Muscle layer of duodenum (tissue), 2 donors: ENCODE measurements around the gene PANX1.

Experiments
- H3K27ac ChIP-seq: one replicate; pipeline ENCODE4 v1.7.0; 2013; ENCODE audit warnings: mild to moderate bottlenecking, low read length
- H3K27me3 ChIP-seq: one replicate; pipeline ENCODE4 v1.7.0; 2013; ENCODE audit warnings: low read depth, mild to moderate bottlenecking, control low read depth, low read length
- H3K36me3 ChIP-seq, 2 donors: one replicate each; pipeline ENCODE4 v1.7.0; 2013; ENCODE audit warnings: low read length in 2 of 2, control low read depth in 1 of 2, mild to moderate bottlenecking in 1 of 2; ENCODE audit not compliant: insufficient read depth in 2 of 2, control insufficient read depth in 1 of 2
- H3K4me1 ChIP-seq, 2 donors: one replicate each; pipeline ENCODE4 v1.7.0; 2013; ENCODE audit warnings: low read length in 2 of 2, mild to moderate bottlenecking in 2 of 2, control low read depth in 1 of 2, moderate library complexity in 1 of 2; ENCODE audit not compliant: insufficient read depth in 2 of 2, control insufficient read depth in 1 of 2
- H3K4me3 ChIP-seq, 2 donors: one replicate each; pipeline ENCODE4 v1.7.0; 2013; ENCODE audit warnings: low read length in 2 of 2, low read depth in 1 of 2, mild to moderate bottlenecking in 1 of 2
- H3K9me3 ChIP-seq, 2 donors: one replicate each; pipeline ENCODE4 v1.7.0; 2013; ENCODE audit warnings: low read length in 2 of 2, control low read depth in 1 of 2, mild to moderate bottlenecking in 1 of 2; ENCODE audit not compliant: control insufficient read depth in 1 of 2
- donor health status: healthy.

The PANX1 gene

GRCh38 chr11:94141511-94142307 is 13.1 kb downstream of the PANX1 start:
- Histone ChIP-seq H3K4me1 (peaks cover 6 to 20% of the 10 kb centered on the region in 2 donors), H3K27ac (no peak overlapping the region), H3K36me3 (no peaks in the 10 kb centered on the region), H3K27me3 (no peaks in the 10 kb centered on the region), H3K9me3 (no peaks in the 10 kb centered on the region), H3K4me3 (no peak overlapping the region)

GRCh38 chr11:94142308-94143281 is 14.0 kb downstream of the PANX1 start:
- Histone ChIP-seq H3K27ac (no peak overlapping the region), H3K4me1 (peaks cover 6 to 20% of the 10 kb centered on the region in 2 donors)

GRCh38 chr11:94144216-94144615 is 15.6 kb downstream of the PANX1 start:
- Histone ChIP-seq H3K27me3 (no peaks in the 10 kb centered on the region), H3K27ac (no peak overlapping the region), H3K4me1 (peaks cover 6 to 25% of the 10 kb centered on the region in 2 donors), H3K9me3 (no peaks in the 10 kb centered on the region), H3K4me3 (no peak overlapping the region), H3K36me3 (no peaks in the 10 kb centered on the region)

More at GRCh38 chr11:94142308-94143281, 14.0 kb downstream of the PANX1 start:
- Histone ChIP-seq H3K27me3 (no peaks in the 10 kb centered on the region), H3K9me3 (no peaks in the 10 kb centered on the region), H3K36me3 (no peaks in the 10 kb centered on the region), H3K4me3 (no peak overlapping the region)

- H3K27ac ChIP-seq = no peak overlapping the region
- H3K9me3 ChIP-seq = no peaks in the 10 kb centered on the region
- H3K27me3 ChIP-seq = no peaks in the 10 kb centered on the region
- peaks cover 6 to 25% of the 10 kb centered on the region in 2 donors for H3K4me1 ChIP-seq
- H3K4me3 ChIP-seq = no peak overlapping the region
- H3K36me3 ChIP-seq = no peaks in the 10 kb centered on the region
These were observed 16.0 kb downstream of the PANX1 start for GRCh38 chr11:94144664-94145063.

DNA sequence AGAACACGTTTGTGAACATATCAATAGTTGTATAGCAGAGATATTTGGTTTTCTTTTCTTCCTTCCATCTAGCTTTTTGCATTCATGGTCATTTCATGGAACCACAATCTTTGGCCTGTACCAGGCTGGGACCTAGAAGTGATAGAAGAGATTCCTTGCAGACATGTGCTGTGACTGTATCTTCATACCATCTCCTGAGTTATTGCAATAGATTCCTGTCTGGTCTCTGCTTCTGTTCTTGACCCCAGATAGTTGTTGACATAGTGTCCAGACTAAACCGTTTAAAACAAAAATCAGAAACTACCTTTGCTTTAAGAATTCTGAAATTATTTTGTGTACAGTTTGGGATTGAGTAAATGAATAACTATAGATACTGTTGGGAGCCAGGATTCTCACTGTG is 16.8 kb downstream of the PANX1 start:
- H3K9me3 ChIP-seq = no peaks in the 10 kb centered on the region
- no peaks in the 10 kb centered on the region for H3K36me3 ChIP-seq
- no peaks in the 10 kb centered on the region for H3K27me3 ChIP-seq
- no peak overlapping the region for H3K4me3 ChIP-seq
- peaks cover 0 to 26% of the 10 kb centered on the region in 2 donors for H3K4me1 ChIP-seq
- no peak overlapping the region for H3K27ac ChIP-seq

DNA sequence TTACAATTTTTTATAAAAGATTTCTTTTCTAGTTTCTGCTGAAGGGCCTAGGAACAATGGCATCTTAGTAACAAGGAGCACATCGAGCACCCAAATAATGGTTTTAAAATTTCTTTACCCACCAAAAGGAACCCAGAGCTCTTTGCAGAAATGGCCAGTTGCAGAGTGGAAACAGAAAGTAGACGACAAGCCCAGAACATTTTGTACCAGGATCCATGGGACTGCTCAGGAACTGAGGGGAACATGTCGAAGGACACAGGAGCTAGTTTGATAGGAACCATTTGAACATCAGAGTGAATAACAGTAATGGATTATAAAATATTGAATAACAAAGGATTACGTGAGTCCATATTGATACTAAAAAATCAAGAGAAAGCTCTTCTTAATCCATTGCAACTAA is 17.3 kb downstream of the PANX1 start:
- Histone ChIP-seq H3K36me3 (no peaks in the 10 kb centered on the region), H3K27ac (no peak overlapping the region), H3K9me3 (no peaks in the 10 kb centered on the region), H3K27me3 (no peaks in the 10 kb centered on the region), H3K4me3 (no peak overlapping the region), H3K4me1 (peaks cover 0 to 31% of the 10 kb centered on the region in 2 donors)

DNA sequence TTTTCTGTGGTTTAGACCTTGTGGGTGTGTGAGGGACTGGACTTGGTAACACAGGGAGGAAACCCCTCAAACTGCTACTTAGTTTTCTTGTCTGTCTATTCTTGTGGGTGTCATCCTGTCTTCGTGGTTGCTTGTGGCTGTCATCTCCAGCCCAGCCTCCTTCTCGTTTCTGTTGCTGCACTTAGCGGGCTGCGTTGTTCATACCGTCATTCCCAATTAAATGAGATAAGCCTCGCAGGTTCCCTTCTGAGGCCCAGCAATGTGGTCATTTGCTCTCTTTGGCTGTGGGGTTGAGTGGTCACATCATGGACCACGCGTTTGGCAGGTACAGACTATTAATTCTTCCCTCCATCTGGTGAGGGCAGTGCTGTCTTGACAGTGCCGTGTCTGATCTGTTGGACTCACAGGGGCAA is 18.8 kb downstream of the PANX1 start:
- H3K27ac ChIP-seq = no peak overlapping the region
- H3K4me1 ChIP-seq = peaks cover 11 to 34% of the 10 kb centered on the region in 2 donors
- no peaks in the 10 kb centered on the region for H3K36me3 ChIP-seq

GRCh38 chr11:94148189-94148588 is 19.5 kb downstream of the PANX1 start:
- Histone ChIP-seq H3K36me3 (no peaks in the 10 kb centered on the region), H3K4me1 (peaks cover 13 to 33% of the 10 kb centered on the region in 2 donors), H3K27me3 (no peaks in the 10 kb centered on the region)

More for the DNA sequence above, 18.8 kb downstream of the PANX1 start:
- Histone ChIP-seq H3K9me3 (no peaks in the 10 kb centered on the region), H3K27me3 (no peaks in the 10 kb centered on the region), H3K4me3 (no peak overlapping the region)

DNA sequence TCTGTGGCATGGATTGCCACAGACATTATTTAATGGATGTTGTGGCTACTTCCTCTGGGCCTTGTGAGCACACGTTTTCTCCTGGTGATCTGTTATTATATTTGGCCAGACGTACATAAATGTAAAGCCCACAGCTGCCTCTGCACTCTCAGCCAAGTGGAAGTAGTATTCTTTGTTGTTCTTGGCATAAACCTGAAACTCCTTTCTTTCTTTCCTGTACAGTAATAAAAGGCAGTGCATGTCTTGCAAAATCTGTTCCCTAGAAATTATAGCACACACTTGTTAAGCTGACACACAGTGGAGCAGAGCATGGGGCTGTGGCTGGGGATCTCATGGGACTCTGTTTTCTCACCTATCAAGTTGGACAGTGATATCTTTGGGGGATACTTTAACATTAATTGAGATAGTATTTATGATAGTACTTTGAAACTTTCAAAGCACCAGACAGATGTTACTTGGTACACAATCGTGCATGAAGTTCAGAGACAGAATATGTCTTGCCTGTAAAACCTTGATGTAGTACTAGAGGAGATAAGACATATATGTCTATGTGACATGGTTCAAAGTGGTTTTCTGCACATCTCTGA is 20.9 kb downstream of the PANX1 start:
- no peaks in the 10 kb centered on the region for H3K36me3 ChIP-seq
- peaks cover 16 to 30% of the 10 kb centered on the region in 2 donors for H3K4me1 ChIP-seq
- H3K27me3 ChIP-seq = no peaks in the 10 kb centered on the region
- no peak overlapping the region for H3K4me3 ChIP-seq
- H3K27ac ChIP-seq = no peak overlapping the region
- no peaks in the 10 kb centered on the region for H3K9me3 ChIP-seq

More at GRCh38 chr11:94148189-94148588, 19.5 kb downstream of the PANX1 start:
- Histone ChIP-seq H3K27ac (no peak overlapping the region), H3K4me3 (no peak overlapping the region), H3K9me3 (no peaks in the 10 kb centered on the region)

GRCh38 chr11:94150056-94150455 is 21.4 kb downstream of the PANX1 start:
- H3K27ac ChIP-seq = no peak overlapping the region
- H3K4me3 ChIP-seq = no peak overlapping the region
- H3K9me3 ChIP-seq = no peaks in the 10 kb centered on the region
- no peaks in the 10 kb centered on the region for H3K27me3 ChIP-seq
- peaks cover 16 to 30% of the 10 kb centered on the region in 2 donors for H3K4me1 ChIP-seq
- H3K36me3 ChIP-seq = no peaks in the 10 kb centered on the region
